Muscle of arm (tissue), 12 donors: ENCODE results near the gene GPC1. TPM values are rescaled to one million over a fixed set of nuclear protein-coding genes. Genes with fewer than 3 reads are reported as not detected.

Experiments
- DNase-seq: peaks from one replicate; pipeline ENCODE4 v3.0.0-alpha.2; 2013
- polyA plus RNA-seq, 12 donors: library from polyadenylated mRNA; unstranded; fragments of 120-200 nt; gene quantifications; one replicate each; pipeline ENCODE4 v1.2.1, GENCODE V29; 2013; ENCODE audit not compliant: insufficient read length in 12 of 12

Gene GPC1
- polyA plus RNA-seq, 12 donors: 67.3 to 145 (median 81.0) TPM; not detected in 1

GRCh38 chr2:240411261-240412160, 24.0 kb upstream of the GPC1 start:
- DNase-seq: no peak

GRCh38 chr2:240412211-240412861, 23.1 kb upstream of the GPC1 start:
- DNase-seq: peak; percentile 31

- no peak for DNase-seq
Observed at GRCh38 chr2:240412975-240413812, 22.3 kb upstream of the GPC1 start.

- DNase-seq: no peak
Observed at GRCh38 chr2:240413813-240414429, 21.5 kb upstream of the GPC1 start.

GRCh38 chr2:240416821-240417220, 18.6 kb upstream of the GPC1 start:
- no peak for DNase-seq

GRCh38 chr2:240418311-240418710, 17.2 kb upstream of the GPC1 start:
- DNase-seq: no peak

- DNase-seq: no peak
Observed at GRCh38 chr2:240419271-240419670, 16.2 kb upstream of the GPC1 start.

- DNase-seq: no peak
Observed at GRCh38 chr2:240419723-240420122, 15.7 kb upstream of the GPC1 start.

GRCh38 chr2:240420206-240421104, 15.0 kb upstream of the GPC1 start:
- DNase-seq: no peak

- DNase-seq: no peak
Observed at GRCh38 chr2:240421381-240421780, 14.1 kb upstream of the GPC1 start.

- no peak for DNase-seq
Observed at GRCh38 chr2:240422658-240423329, 12.7 kb upstream of the GPC1 start.

- no peak for DNase-seq
Observed at GRCh38 chr2:240423788-240424191, 11.7 kb upstream of the GPC1 start.

- no peak for DNase-seq
Observed at GRCh38 chr2:240424341-240425235, 10.9 kb upstream of the GPC1 start.

GRCh38 chr2:240425236-240425615, 10.2 kb upstream of the GPC1 start:
- no peak for DNase-seq

- no peak for DNase-seq
Observed at GRCh38 chr2:240425697-240426096, 9.8 kb upstream of the GPC1 start.

GRCh38 chr2:240426845-240427721, 8.4 kb upstream of the GPC1 start:
- no peak for DNase-seq

- DNase-seq: no peak
Observed at GRCh38 chr2:240427729-240428128, 7.7 kb upstream of the GPC1 start.

- no peak for DNase-seq
Observed at GRCh38 chr2:240428245-240428644, 7.2 kb upstream of the GPC1 start.
